ENCODE measurements around the gene TMEM168. TPM values are rescaled to one million over a fixed set of nuclear protein-coding genes. Genes with fewer than 3 reads are reported as not detected.

TMEM168 gene
- total and polyA plus RNA-seq, 2 donors from 2014 or later, result 8.8 to 26.9 TPM

DNA sequence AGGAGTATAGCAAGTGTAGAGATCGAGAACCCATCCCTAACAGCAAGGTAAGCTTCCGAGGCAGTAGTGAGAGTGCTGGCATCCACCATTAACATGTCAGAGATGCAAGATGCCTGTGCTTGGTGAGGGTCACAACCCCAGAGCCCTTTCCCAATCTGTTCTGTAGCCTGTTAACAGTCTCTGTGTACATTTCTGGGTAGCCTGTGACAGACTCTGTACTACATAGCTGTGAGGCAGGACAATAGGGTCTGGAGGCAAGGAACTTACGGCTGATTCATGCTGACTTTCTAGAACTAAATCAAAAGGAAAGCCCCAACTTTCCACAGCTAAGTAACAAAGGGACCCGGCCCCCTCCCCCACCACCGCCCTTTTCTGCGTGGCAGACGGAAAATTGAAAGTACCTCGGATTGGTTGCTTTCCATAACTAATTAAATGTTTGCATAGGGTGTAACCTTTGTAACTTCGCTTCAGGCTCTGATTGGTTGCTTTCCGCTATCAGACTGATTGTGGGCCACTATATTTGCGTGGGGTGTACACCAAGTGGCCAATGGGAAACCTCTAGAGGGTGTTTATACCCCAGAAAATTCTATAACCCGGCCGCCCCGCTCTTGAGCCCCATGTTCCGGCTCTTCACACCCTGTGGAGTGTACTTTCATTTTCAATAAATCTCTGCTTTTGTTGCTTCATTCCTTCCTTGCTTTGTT, 1.4 kb upstream of the TMEM168 start:
- TF ChIP-seq, protein P1, sequence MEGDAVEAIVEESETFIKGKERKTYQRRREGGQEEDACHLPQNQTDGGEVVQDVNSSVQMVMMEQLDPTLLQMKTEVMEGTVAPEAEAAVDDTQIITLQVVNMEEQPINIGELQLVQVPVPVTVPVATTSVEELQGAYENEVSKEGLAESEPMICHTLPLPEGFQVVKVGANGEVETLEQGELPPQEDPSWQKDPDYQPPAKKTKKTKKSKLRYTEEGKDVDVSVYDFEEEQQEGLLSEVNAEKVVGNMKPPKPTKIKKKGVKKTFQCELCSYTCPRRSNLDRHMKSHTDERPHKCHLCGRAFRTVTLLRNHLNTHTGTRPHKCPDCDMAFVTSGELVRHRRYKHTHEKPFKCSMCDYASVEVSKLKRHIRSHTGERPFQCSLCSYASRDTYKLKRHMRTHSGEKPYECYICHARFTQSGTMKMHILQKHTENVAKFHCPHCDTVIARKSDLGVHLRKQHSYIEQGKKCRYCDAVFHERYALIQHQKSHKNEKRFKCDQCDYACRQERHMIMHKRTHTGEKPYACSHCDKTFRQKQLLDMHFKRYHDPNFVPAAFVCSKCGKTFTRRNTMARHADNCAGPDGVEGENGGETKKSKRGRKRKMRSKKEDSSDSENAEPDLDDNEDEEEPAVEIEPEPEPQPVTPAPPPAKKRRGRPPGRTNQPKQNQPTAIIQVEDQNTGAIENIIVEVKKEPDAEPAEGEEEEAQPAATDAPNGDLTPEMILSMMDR (IDR thresholded peaks at IDR 0.05; ENCODE audit: borderline replicate concordance, extremely low read depth, insufficient read depth), result no peak

DNA sequence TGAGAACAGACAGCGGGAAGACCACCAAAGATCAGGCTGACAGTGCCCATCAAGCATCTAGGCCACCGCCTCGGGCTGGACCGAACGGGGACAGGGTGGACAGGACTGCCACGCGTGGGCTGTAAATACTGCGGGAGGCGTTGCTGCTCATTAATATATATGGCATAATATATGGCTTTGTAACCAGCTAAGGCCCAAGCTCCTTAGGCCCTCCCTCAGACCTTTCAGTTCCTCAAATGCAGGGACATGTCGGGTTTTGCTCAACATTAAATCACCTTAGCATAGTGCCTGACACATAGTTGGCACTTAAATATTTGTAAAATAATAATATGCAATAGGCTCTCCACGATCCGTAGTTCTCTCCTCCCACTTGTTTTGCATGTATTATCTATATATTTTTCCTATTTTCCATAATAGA, 402 bp upstream of the TMEM168 start:
- H3K9me3 ChIP-seq (ENCODE audit: control insufficient read depth in 2 of 3, insufficient read depth in 1 of 3, low read length in 3 of 3), result no peaks in the 10 kb centered on the region
- peak overlapping the region; percentile 80 to 92 (median 83) for H3K4me3 ChIP-seq (ENCODE audit: low read length in 3 of 3)
- no peaks in the 10 kb centered on the region for H3K27me3 ChIP-seq (ENCODE audit: control insufficient read depth, insufficient read depth, low read length)
- H3K27ac ChIP-seq (ENCODE audit: low read depth in 2 of 2, low read length in 2 of 2), result peak overlapping the region; percentile 26 to 68
- H3K4me1 ChIP-seq (ENCODE audit: control insufficient read depth in 2 of 3, insufficient read depth in 2 of 3, low read depth in 1 of 3, low read length in 3 of 3), result peaks cover 5 to 6% (median 6%) of the 10 kb centered on the region in 3 donors
- DNase-seq (no peak), FAIRE-seq (no peak)
- H3K36me3 ChIP-seq (ENCODE audit: control insufficient read depth in 2 of 3, insufficient read depth in 3 of 3, low read length in 3 of 3), result no peaks in the 10 kb centered on the region
- intact Hi-C loops (cut with DNase I), result no loop called here
- TF ChIP-seq, protein P1 (IDR thresholded peaks at IDR 0.05; ENCODE audit: borderline replicate concordance, extremely low read depth, insufficient read depth), result no peak
- peak overlapping the region; percentile 14 to 70 (median 68) for H3K9ac ChIP-seq (ENCODE audit: low read length in 3 of 3)

More for the DNA sequence above, 1.4 kb upstream of the TMEM168 start:
- no peaks in the 10 kb centered on the region for H3K27me3 ChIP-seq (ENCODE audit: control insufficient read depth, insufficient read depth, low read length)
- H3K36me3 ChIP-seq (ENCODE audit: control insufficient read depth in 2 of 3, insufficient read depth in 3 of 3, low read length in 3 of 3), result no peaks in the 10 kb centered on the region
- no peak overlapping the region for H3K4me3 ChIP-seq (ENCODE audit: low read length in 3 of 3)
- DNase-seq (no peak), FAIRE-seq (no peak)
- no peaks in the 10 kb centered on the region for H3K9me3 ChIP-seq (ENCODE audit: control insufficient read depth in 2 of 3, insufficient read depth in 1 of 3, low read length in 3 of 3)
- no peak overlapping the region for H3K9ac ChIP-seq (ENCODE audit: low read length in 3 of 3)
- intact Hi-C loops (cut with DNase I), result no loop called here
- no peak overlapping the region for H3K27ac ChIP-seq (ENCODE audit: low read depth in 2 of 2, low read length in 2 of 2)
- H3K4me1 ChIP-seq (ENCODE audit: control insufficient read depth in 2 of 3, insufficient read depth in 2 of 3, low read depth in 1 of 3, low read length in 3 of 3), result peaks cover 5 to 6% (median 6%) of the 10 kb centered on the region in 3 donors

DNA sequence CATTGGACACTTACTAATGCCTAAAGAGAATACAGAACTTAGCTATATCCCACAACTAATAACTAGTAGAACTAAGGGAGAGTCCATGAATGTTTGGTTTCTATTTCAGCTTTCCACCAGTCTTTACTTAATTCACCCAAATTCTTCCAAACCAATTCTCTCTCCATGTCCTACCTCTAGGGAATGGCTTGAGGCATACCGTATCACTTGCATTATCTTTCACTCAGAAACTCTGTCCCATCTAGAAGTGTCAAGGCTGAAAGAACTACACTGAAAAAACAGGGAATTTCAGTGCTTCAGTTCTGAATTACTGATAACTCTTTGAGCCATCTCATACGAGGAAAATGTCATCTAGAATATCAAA, 758 bp downstream of the TMEM168 start:
- Histone ChIP-seq H3K9me3 (ENCODE audit: control insufficient read depth in 2 of 3, insufficient read depth in 1 of 3, low read length in 3 of 3) (no peaks in the 10 kb centered on the region), H3K27ac (ENCODE audit: low read depth in 2 of 2, low read length in 2 of 2) (peak overlapping the region; percentile 69 to 91), H3K4me1 (ENCODE audit: control insufficient read depth in 2 of 3, insufficient read depth in 2 of 3, low read depth in 1 of 3, low read length in 3 of 3) (peaks cover 5 to 6% (median 6%) of the 10 kb centered on the region in 3 donors), H3K36me3 (ENCODE audit: control insufficient read depth in 2 of 3, insufficient read depth in 3 of 3, low read length in 3 of 3) (no peaks in the 10 kb centered on the region), H3K9ac (ENCODE audit: low read length in 3 of 3) (peak overlapping the region; percentile 70 to 91 (median 87)), H3K4me3 (ENCODE audit: low read length in 3 of 3) (peak overlapping the region; percentile 80 to 92 (median 83)), H3K27me3 (ENCODE audit: control insufficient read depth, insufficient read depth, low read length) (no peaks in the 10 kb centered on the region)
- TF ChIP-seq, protein P1 (IDR thresholded peaks at IDR 0.05; ENCODE audit: borderline replicate concordance, extremely low read depth, insufficient read depth), result no peak
- DNase-seq (no peak), FAIRE-seq (no peak)
- intact Hi-C loops (cut with DNase I), result no loop called here

Data from kidney (tissue), 14 donors.